Ishikawa (cell line): Measurements from ENCODE around the gene XRCC4.

Experiments used
- CEBPB ChIP-seq: IDR thresholded peaks from 2 replicates; pipeline ENCODE4 v1.6.1; 2012
- CREB1 ChIP-seq: IDR thresholded peaks from 2 replicates; pipeline ENCODE4 v1.6.1; 2012; ENCODE audit warnings: low read depth
- EGR1 ChIP-seq: IDR thresholded peaks from 2 replicates; pipeline ENCODE4 v1.6.1; 2012
- EP300 ChIP-seq: IDR thresholded peaks from 2 replicates; pipeline ENCODE4 v1.6.1; 2012; ENCODE audit warnings: borderline replicate concordance
- FOXM1 ChIP-seq: IDR thresholded peaks from 2 replicates; pipeline ENCODE4 v1.6.1; 2012; ENCODE audit warnings: low read depth, borderline replicate concordance
- NFIC ChIP-seq: IDR thresholded peaks from 2 replicates; pipeline ENCODE4 v1.6.1; 2012
- RAD21 ChIP-seq: IDR thresholded peaks from 2 replicates; pipeline ENCODE4 v1.6.1; 2012; ENCODE audit warnings: low read depth
- REST ChIP-seq: IDR thresholded peaks from 2 replicates; pipeline ENCODE4 v1.6.1; 2012; ENCODE audit warnings: low read depth, mild to moderate bottlenecking
- TAF1 ChIP-seq: IDR thresholded peaks from 2 replicates; pipeline ENCODE4 v1.6.1; 2012; ENCODE audit warnings: low read depth, mild to moderate bottlenecking
- TCF12 ChIP-seq: IDR thresholded peaks from 2 replicates; pipeline ENCODE4 v1.6.1; 2012; ENCODE audit warnings: low read depth
- TEAD4 ChIP-seq: IDR thresholded peaks from 2 replicates; pipeline ENCODE4 v1.6.1; 2012
- YY1 ChIP-seq: IDR thresholded peaks from 2 replicates; pipeline ENCODE4 v1.6.1; 2012; ENCODE audit warnings: low read depth
- ZBTB7A ChIP-seq: IDR thresholded peaks from 2 replicates; pipeline ENCODE4 v1.6.1; 2012; ENCODE audit warnings: low read depth
- TF ChIP-seq, protein P1 (sequence below): IDR thresholded peaks from 2 replicates; pipeline ENCODE4 v1.6.1; 2012
- TF ChIP-seq, protein P2 (sequence below): IDR thresholded peaks from 2 replicates; pipeline ENCODE4 v1.6.1; 2012

Gene XRCC4

DNA sequence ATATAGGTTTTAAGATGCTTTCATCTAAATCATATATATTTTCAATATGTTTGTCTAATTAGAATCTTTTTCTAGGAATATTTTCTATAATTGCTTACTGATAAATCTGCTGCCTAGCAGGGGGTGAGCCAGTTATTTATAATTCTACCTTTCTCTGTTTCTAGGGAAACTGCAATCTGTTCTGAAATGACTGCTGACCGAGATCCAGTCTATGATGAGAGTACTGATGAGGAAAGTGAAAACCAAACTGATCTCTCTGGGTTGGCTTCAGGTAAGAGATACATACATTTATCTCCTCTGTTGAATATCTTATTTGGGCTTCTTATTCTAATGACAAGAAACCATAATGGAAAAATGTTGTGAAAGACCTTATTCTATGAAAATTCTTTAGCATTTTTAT, 127.3 kb downstream of the XRCC4 start:
- TF ChIP-seq ZBTB7A = no peak
- TF ChIP-seq, protein P1, sequence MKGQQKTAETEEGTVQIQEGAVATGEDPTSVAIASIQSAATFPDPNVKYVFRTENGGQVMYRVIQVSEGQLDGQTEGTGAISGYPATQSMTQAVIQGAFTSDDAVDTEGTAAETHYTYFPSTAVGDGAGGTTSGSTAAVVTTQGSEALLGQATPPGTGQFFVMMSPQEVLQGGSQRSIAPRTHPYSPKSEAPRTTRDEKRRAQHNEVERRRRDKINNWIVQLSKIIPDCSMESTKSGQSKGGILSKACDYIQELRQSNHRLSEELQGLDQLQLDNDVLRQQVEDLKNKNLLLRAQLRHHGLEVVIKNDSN = no peak
- TF ChIP-seq TEAD4 = no peak
- no peak for TF ChIP-seq REST
- TF ChIP-seq EP300 = no peak

- TF ChIP-seq NFIC = no peak
- no peak for TF ChIP-seq CEBPB
- TF ChIP-seq TCF12 = no peak
- TF ChIP-seq ZBTB7A = no peak
- TF ChIP-seq RAD21 = no peak
- TF ChIP-seq EP300 = no peak
Observed at GRCh38 chr5:83209963-83210362, 132.6 kb downstream of the XRCC4 start.

- TF ChIP-seq TEAD4 (no peak), CEBPB (no peak), RAD21 (no peak), TCF12 (no peak), FOXM1 (no peak), ZBTB7A (no peak), EP300 (no peak), REST (no peak), CREB1 (no peak), TAF1 (no peak), NFIC (no peak), EGR1 (no peak), YY1 (no peak)
- TF ChIP-seq, protein P1 = no peak
- TF ChIP-seq, protein P2, sequence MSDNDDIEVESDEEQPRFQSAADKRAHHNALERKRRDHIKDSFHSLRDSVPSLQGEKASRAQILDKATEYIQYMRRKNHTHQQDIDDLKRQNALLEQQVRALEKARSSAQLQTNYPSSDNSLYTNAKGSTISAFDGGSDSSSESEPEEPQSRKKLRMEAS = no peak
Observed at GRCh38 chr5:83219077-83219476, 141.7 kb downstream of the XRCC4 start.

GRCh38 chr5:83219495-83219894, 142.1 kb downstream of the XRCC4 start:
- no peak for TF ChIP-seq TEAD4
- no peak for TF ChIP-seq NFIC
- no peak for TF ChIP-seq RAD21
- no peak for TF ChIP-seq TCF12
- TF ChIP-seq ZBTB7A = no peak
- no peak for TF ChIP-seq CEBPB
- TF ChIP-seq, protein P1 = no peak
- no peak for TF ChIP-seq EP300
- no peak for TF ChIP-seq FOXM1
- no peak for TF ChIP-seq CREB1
- no peak for TF ChIP-seq EGR1
- no peak for TF ChIP-seq YY1
- no peak for TF ChIP-seq REST
- TF ChIP-seq, protein P2 = no peak
- no peak for TF ChIP-seq TAF1
